Parathyroid adenoma (tissue), 2 donors: ENCODE data around the gene TBC1D22A.
"Not testable (repeated sequence)": the region's sequence is repeated elsewhere in the genome, so short reads cannot be mapped to it uniquely, and the experiment has no call there.

Experiments
- H2AFZ ChIP-seq: fragments of 300-600 bp; sonication (generic); one replicate; pipeline ENCODE4 v1.7.0; 2017; ENCODE audit warnings: antibody characterized with exemption, mild to moderate bottlenecking
- H3K27ac ChIP-seq: fragments of 300-600 bp; sonication (generic); one replicate; pipeline ENCODE4 v1.7.0; 2017
- H3K27me3 ChIP-seq: fragments of 300-600 bp; sonication (generic); one replicate; pipeline ENCODE4 v1.7.0; 2017; ENCODE audit warnings: low read length; ENCODE audit not compliant: control insufficient read depth, insufficient read depth
- H3K36me3 ChIP-seq: fragments of 300-600 bp; sonication (generic); one replicate; pipeline ENCODE4 v1.7.0; 2017; ENCODE audit warnings: low read length; ENCODE audit not compliant: control insufficient read depth, insufficient read depth
- H3K4me1 ChIP-seq: fragments of 300-600 bp; sonication (generic); one replicate; pipeline ENCODE4 v1.7.0; 2017; ENCODE audit warnings: control low read depth
- H3K4me2 ChIP-seq: fragments of 300-600 bp; sonication (generic); one replicate; pipeline ENCODE4 v1.7.0; 2017; ENCODE audit warnings: low read length
- H3K4me3 ChIP-seq: fragments of 300-600 bp; sonication (generic); one replicate; pipeline ENCODE4 v1.7.0; 2017; ENCODE audit warnings: low read depth, low read length
- H3K79me2 ChIP-seq: fragments of 300-600 bp; sonication (generic); one replicate; pipeline ENCODE4 v1.7.0; 2017; ENCODE audit warnings: control low read depth
- H3K9ac ChIP-seq: fragments of 300-600 bp; sonication (generic); one replicate; pipeline ENCODE4 v1.7.0; 2017; ENCODE audit warnings: mild to moderate bottlenecking
- H3K9me3 ChIP-seq: fragments of 300-600 bp; sonication (generic); one replicate; pipeline ENCODE4 v1.7.0; 2017; ENCODE audit warnings: low read length; ENCODE audit not compliant: control insufficient read depth
- CTCF ChIP-seq: fragments of 300-600 bp; sonication (generic); IDR thresholded peaks from one replicate; pipeline ENCODE4 v1.7.0; 2017; ENCODE audit warnings: antibody characterized with exemption, mild to moderate bottlenecking
- donor health status: primary hyperparathyroidism.

Gene TBC1D22A

GRCh38 chr22:46976143-46976542 is 213.7 kb downstream of the TBC1D22A start:
- H3K27me3 ChIP-seq, result no peaks in the 10 kb centered on the region
- H3K4me1 ChIP-seq, result no peaks in the 10 kb centered on the region
- H3K9me3 ChIP-seq, result no peaks in the 10 kb centered on the region
- TF ChIP-seq CTCF, result no peak
- no peak overlapping the region for H3K9ac ChIP-seq
- H3K36me3 ChIP-seq, result no peaks in the 10 kb centered on the region
- H2AFZ ChIP-seq, result no peak overlapping the region
- H3K79me2 ChIP-seq, result no peaks in the 10 kb centered on the region
- no peak overlapping the region for H3K4me2 ChIP-seq
- no peak overlapping the region for H3K27ac ChIP-seq
- H3K4me3 ChIP-seq, result no peak overlapping the region

DNA sequence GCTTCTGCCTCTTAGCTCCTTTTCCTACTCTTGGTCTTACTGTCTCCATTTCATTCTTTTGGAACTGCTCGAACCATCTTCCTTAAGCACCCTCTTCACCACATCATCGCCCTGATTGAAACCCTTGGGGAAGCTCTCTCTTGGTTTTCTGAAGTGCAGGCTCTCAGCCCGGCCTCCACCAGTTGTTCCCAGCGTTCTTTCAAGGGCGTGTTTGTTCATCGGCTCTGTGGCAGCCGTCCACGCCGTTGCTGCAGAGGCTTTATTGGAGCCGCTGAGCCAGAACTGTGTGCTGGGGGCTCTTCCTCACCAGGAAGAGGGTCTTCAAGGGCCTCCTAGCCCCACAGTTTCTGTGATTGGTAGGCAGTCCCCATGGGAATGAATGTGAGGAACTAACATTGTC is 214.1 kb downstream of the TBC1D22A start:
- no peak overlapping the region for H3K4me3 ChIP-seq
- no peaks in the 10 kb centered on the region for H3K36me3 ChIP-seq
- no peak overlapping the region for H2AFZ ChIP-seq
- no peak overlapping the region for H3K4me2 ChIP-seq
- no peak overlapping the region for H3K27ac ChIP-seq
- no peak for TF ChIP-seq CTCF
- H3K4me1 ChIP-seq, result no peaks in the 10 kb centered on the region
- no peak overlapping the region for H3K9ac ChIP-seq
- H3K79me2 ChIP-seq, result no peaks in the 10 kb centered on the region
- H3K9me3 ChIP-seq, result no peaks in the 10 kb centered on the region
- H3K27me3 ChIP-seq, result no peaks in the 10 kb centered on the region

DNA sequence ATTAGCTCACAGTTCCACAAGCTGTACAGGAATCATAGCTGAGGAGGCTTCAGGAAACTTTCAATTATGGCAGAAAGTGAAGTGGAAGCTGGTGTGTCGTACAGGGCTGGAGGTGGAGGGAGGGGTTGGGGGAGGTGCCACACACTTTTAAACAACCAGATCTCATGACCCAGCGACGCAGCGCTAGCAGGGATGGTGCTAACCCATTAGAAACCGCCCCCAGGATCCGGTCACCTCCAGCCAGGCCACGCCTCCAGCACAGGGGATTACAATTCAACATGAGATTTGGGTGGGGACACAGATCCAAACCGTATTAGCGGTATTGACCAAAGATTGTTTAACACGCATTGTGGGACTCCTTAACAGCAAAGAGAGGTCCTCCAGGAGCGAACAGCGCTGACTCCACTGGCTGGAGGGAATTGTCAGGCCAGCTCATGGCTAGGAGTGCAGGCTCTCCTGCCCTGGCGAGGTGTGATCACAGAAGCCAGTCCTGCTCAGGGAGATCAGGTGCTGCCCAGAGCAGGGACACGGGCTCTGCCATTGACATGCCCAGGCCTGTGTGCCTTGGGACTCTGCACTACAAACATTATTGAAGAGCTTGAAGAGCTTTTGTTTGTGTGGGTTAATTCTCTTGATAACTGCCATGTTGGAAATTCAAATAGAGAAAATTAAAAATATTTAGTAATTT is 215.3 kb downstream of the TBC1D22A start:
- no peak overlapping the region for H2AFZ ChIP-seq
- no peaks in the 10 kb centered on the region for H3K79me2 ChIP-seq
- H3K36me3 ChIP-seq, result no peaks in the 10 kb centered on the region
- H3K27ac ChIP-seq, result no peak overlapping the region
- no peak overlapping the region for H3K4me3 ChIP-seq
- H3K9me3 ChIP-seq, result no peaks in the 10 kb centered on the region
- H3K4me2 ChIP-seq, result no peak overlapping the region
- H3K9ac ChIP-seq, result no peak overlapping the region
- TF ChIP-seq CTCF, result no peak
- H3K4me1 ChIP-seq, result no peaks in the 10 kb centered on the region
- no peaks in the 10 kb centered on the region for H3K27me3 ChIP-seq

- H3K4me2 ChIP-seq, H3K79me2 ChIP-seq, H2AFZ ChIP-seq, H3K27ac ChIP-seq, H3K4me1 ChIP-seq, H3K27me3 ChIP-seq, H3K9ac ChIP-seq, H3K36me3 ChIP-seq, H3K9me3 ChIP-seq, H3K4me3 ChIP-seq: not testable (repeated sequence)
Measured at GRCh38 chr22:46978668-46979067, 216.2 kb downstream of the TBC1D22A start.

DNA sequence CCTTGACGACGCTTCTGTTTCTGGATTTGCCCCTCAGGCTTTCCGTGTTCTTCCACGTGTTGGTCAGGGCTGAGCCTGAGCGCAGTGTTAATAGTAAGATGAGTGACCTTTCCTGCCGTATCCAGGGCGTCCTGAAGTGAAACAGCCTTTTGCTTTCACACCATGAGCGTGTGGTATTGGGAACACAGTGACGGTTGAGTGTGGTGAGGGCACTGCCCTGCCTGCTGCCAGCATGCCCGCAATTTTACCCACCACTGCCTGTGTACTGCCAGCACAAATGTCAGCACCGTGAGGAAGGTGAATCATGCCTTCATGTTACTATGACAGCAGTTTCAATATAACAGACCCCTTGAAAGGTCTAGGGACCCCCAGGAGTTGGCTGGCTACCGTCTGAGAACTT is 217.1 kb downstream of the TBC1D22A start:
- Histone ChIP-seq H3K9me3 (no peaks in the 10 kb centered on the region), H3K36me3 (no peaks in the 10 kb centered on the region), H3K4me2 (no peak overlapping the region), H3K4me1 (no peaks in the 10 kb centered on the region), H2AFZ (no peak overlapping the region), H3K4me3 (no peak overlapping the region), H3K79me2 (no peaks in the 10 kb centered on the region), H3K27me3 (no peaks in the 10 kb centered on the region), H3K9ac (no peak overlapping the region), H3K27ac (no peak overlapping the region)
- TF ChIP-seq CTCF, result no peak
